HL-60 (cell line): ENCODE measurements around the gene SULT1A2.
A peak's percentile ranks its signal among the peaks of the same experiment; 100 is the strongest.
"Not testable (repeated sequence)": the region's sequence is repeated elsewhere in the genome, so short reads cannot be mapped to it uniquely, and the experiment has no call there.

ENCODE experiments used
- DNase-seq, 2 experiments: peaks; one replicate each; pipeline ENCODE4 v3.0.0-alpha.2; 2010 to 2020; ENCODE audit warnings: low read depth in 1 of 2, low spot score in 1 of 2
- H3K27ac ChIP-seq: fragments of 250-450 bp; sonication (Bioruptor Pico); replicated peaks from 2 replicates; pipeline ENCODE4 v1.5.1; 2020; ENCODE audit warnings: mild to moderate bottlenecking, moderate library complexity
- H3K27me3 ChIP-seq: fragments of 250-450 bp; sonication (Bioruptor Pico); 2 replicates; pipeline ENCODE4 v1.5.1; 2021; ENCODE audit warnings: mild to moderate bottlenecking, moderate library complexity; ENCODE audit not compliant: insufficient read depth, poor library complexity, severe bottlenecking
- H3K4me3 ChIP-seq: replicated peaks from 2 replicates; pipeline ENCODE4 v1.5.1; 2011; ENCODE audit warnings: mild to moderate bottlenecking, control low read depth, low read length; ENCODE audit not compliant: insufficient read depth
- GABPA ChIP-seq: IDR thresholded peaks from 2 replicates; pipeline ENCODE4 v1.6.1; 2012; ENCODE audit warnings: low read depth
- POLR2AphosphoS5 ChIP-seq: IDR thresholded peaks from 2 replicates; pipeline ENCODE4 v1.6.1; 2012; ENCODE audit warnings: low read depth
- SPI1 ChIP-seq: IDR thresholded peaks from 2 replicates; pipeline ENCODE4 v1.6.1; 2012; ENCODE audit warnings: low read depth, mild to moderate bottlenecking, borderline replicate concordance
- TF ChIP-seq, protein P1 (sequence below): IDR thresholded peaks from 2 replicates; pipeline ENCODE4 v1.6.1; 2012; ENCODE audit warnings: low read depth; ENCODE audit not compliant: insufficient replicate concordance
- TF ChIP-seq, protein P2 (sequence below): IDR thresholded peaks from one replicate; pipeline ENCODE4 v1.5.1; 2011; ENCODE audit warnings: low read length, control low read depth, inconsistent platforms; ENCODE audit not compliant: insufficient read depth

Gene SULT1A2

DNA sequence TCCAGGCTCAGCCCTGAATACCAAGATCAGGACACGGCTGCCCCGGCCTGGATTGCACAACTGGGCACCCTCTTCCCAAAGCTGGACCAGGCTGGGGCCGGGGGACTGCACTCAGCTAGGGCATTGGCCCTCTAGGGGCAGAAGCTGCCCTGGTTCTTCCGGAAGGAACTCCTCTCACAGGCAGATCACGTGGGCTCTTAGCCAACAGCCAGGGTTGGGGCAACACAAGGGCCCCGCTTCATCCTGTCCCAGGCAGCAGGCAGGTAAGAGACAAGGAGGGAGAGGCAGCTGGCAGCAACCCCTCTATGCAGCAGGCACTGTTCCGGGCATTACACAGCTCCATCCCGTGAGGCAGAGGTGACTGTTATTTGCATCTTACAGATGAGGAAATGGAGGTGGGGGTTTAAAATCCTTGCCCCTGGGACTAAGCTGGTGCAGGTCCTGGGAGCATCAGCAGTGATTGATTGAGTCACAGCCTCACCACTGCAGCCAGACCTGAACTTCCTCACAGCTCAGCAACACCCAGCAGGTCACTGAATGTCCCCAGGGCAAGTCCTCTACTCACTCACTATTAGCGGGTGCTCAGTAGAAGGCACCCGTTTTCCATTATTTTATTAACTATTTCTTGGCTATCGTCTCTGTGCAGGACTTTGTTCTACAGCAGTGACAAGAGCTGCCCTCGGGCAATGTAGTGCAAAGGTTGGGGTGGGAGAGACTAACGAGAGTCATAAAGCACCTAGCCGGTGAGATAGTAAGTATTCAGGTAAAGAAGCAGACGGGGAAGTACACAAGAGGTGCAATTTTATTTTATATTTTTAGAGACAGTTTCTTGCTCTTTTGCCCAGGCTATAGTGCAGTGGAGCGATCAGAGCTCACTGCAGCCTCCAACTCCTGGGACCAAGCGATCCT, 2.8 kb upstream of the SULT1A2 start:
- not testable (repeated sequence) for DNase-seq, H3K27me3 ChIP-seq

DNA sequence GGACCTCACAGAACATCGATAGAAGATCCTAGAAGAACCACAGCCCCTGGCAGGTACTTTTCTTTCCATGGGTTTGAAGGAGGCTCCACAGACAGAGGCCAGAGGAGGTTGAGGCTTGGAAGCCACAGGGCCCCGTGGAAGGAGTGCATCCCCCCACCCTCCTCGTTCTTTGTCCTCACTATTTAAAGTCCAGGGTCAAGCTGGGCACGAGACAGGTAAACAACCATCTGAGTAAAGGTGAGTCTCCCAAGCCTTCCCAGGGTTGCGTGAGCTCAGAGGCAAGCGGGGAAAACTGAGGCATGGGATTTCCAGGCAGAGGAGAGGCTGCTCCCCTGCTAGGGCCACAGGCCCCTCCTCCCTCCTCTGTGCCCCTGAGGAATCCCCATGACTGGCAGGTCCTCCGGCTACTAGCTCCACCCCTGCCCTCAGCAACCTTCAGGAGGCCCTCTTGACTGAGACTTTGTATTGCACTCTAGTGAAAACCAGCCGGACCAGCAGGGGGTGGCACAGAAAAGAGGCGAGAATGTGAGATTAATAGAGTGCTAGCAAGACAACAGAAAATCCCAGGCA, 927 bp upstream of the SULT1A2 start:
- TF ChIP-seq, protein P1, sequence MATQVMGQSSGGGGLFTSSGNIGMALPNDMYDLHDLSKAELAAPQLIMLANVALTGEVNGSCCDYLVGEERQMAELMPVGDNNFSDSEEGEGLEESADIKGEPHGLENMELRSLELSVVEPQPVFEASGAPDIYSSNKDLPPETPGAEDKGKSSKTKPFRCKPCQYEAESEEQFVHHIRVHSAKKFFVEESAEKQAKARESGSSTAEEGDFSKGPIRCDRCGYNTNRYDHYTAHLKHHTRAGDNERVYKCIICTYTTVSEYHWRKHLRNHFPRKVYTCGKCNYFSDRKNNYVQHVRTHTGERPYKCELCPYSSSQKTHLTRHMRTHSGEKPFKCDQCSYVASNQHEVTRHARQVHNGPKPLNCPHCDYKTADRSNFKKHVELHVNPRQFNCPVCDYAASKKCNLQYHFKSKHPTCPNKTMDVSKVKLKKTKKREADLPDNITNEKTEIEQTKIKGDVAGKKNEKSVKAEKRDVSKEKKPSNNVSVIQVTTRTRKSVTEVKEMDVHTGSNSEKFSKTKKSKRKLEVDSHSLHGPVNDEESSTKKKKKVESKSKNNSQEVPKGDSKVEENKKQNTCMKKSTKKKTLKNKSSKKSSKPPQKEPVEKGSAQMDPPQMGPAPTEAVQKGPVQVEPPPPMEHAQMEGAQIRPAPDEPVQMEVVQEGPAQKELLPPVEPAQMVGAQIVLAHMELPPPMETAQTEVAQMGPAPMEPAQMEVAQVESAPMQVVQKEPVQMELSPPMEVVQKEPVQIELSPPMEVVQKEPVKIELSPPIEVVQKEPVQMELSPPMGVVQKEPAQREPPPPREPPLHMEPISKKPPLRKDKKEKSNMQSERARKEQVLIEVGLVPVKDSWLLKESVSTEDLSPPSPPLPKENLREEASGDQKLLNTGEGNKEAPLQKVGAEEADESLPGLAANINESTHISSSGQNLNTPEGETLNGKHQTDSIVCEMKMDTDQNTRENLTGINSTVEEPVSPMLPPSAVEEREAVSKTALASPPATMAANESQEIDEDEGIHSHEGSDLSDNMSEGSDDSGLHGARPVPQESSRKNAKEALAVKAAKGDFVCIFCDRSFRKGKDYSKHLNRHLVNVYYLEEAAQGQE: no peak
- TF ChIP-seq GABPA: no peak
- H3K27ac ChIP-seq: no peak overlapping the region
- H3K27me3 ChIP-seq: no peaks in the 10 kb centered on the region
- no peak overlapping the region for H3K4me3 ChIP-seq
- DNase-seq: no peak

More for the DNA sequence above, 2.8 kb upstream of the SULT1A2 start:
- H3K27ac ChIP-seq, H3K4me3 ChIP-seq: not testable (repeated sequence)

DNA sequence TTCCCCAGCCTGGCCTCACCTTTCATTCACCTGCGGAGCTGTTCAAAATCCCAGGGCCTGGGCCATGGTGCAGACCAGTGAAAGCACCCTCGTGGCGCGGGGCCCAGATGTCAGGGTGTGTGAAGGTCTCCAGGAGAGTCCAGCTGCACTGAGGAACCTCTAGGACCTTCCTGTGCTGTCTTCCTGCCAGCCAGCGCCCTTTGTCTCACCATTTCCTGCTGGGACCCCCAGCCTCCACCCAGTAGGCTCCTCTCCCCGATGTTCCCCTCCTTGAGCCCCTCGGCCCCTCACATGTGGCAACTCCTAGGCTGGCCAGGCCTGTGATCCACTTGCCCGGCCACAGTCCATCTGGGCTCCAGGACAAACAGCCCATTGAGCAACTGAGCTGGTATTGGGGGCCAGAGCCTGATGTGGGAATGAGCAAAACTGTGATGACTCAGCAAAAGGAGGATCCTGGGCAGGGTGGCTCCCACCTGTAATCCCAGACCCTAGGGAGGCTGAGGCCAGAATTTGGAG, 677 bp downstream of the SULT1A2 start:
- no peak overlapping the region for H3K4me3 ChIP-seq
- H3K27me3 ChIP-seq: no peaks in the 10 kb centered on the region
- DNase-seq: no peak
- H3K27ac ChIP-seq: no peak overlapping the region
- TF ChIP-seq POLR2AphosphoS5 (no peak), GABPA (no peak), SPI1 (no peak)
- TF ChIP-seq, protein P2, sequence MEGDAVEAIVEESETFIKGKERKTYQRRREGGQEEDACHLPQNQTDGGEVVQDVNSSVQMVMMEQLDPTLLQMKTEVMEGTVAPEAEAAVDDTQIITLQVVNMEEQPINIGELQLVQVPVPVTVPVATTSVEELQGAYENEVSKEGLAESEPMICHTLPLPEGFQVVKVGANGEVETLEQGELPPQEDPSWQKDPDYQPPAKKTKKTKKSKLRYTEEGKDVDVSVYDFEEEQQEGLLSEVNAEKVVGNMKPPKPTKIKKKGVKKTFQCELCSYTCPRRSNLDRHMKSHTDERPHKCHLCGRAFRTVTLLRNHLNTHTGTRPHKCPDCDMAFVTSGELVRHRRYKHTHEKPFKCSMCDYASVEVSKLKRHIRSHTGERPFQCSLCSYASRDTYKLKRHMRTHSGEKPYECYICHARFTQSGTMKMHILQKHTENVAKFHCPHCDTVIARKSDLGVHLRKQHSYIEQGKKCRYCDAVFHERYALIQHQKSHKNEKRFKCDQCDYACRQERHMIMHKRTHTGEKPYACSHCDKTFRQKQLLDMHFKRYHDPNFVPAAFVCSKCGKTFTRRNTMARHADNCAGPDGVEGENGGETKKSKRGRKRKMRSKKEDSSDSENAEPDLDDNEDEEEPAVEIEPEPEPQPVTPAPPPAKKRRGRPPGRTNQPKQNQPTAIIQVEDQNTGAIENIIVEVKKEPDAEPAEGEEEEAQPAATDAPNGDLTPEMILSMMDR: no peak
- TF ChIP-seq, protein P1: no peak

DNA sequence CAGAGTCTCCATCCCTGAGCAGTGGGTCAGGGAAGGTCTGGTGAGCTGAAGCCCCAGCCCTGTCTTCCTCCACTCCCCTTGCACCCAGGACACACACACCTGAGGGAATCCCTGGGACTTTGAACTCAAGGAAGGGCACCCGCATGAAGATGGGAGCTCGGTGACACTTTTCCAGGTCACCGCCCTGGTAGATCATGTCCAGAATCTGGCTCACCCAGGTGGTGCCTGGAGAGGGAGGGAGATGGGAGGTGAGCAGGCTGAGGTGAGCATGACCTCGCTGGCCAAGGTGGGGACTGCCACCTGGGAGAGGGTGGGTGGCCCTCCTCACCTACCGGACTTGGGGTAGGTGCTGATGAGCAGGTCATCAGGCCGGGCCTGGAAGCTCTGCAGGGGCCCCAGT, 1.4 kb downstream of the SULT1A2 start:
- not testable (repeated sequence) for H3K27me3 ChIP-seq, H3K4me3 ChIP-seq, H3K27ac ChIP-seq, DNase-seq

DNA sequence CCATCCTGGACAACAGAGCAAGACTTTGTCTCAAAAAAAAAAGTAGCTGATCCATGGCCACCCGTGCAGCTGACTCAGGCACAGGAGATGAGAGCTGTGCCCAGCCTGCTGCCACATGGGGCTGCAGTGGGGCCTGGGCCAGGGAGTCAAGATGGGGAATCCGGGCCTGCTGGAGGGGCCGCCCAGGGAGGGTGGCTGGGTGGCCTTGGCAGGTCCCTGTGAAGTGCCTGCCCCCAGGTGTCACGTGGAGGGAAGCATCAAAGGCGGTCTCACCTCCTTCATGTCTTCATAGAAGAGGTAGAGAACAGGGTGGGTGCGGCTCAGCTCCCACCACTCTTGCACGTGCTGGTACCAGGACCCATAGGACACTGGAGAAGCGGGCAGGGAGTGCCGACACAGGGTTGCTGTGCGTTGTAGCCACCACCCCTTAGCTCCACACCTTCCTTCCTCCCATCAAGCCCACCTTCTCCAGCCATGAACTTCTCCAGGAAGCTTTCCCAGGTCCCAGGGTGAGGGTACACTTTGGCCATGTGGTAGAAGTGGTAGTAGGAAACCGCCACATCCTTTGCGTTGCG, 3.8 kb downstream of the SULT1A2 start:
- no peak for DNase-seq
- TF ChIP-seq GABPA (no peak), POLR2AphosphoS5 (0 out of 2 replicates have a peak, but pooled peaks have one; percentile 9)
- TF ChIP-seq, protein P1: no peak
- no peak overlapping the region for H3K27ac ChIP-seq

More for the DNA sequence above, 3.8 kb downstream of the SULT1A2 start:
- Histone ChIP-seq H3K4me3 (no peak overlapping the region), H3K27me3 (no peaks in the 10 kb centered on the region)
